Activated CD4-positive, CD25-positive, alpha-beta regulatory T cell treated with anti-CD3 and anti-CD28 coated beads, Interleukin-2, amount 50 U/mL, for 24 hours (primary cell): ENCODE measurements around the gene NEXMIF.
"Not testable (repeated sequence)": the region's sequence is repeated elsewhere in the genome, so short reads cannot be mapped to it uniquely, and the experiment has no call there.

Experiments
- ATAC-seq, 2 donors: fragments of 150-1000 bp; cut with Tn5 transposase; one replicate each; pipeline ENCODE4 v1.10.0; 2021; ENCODE audit warnings: mild to moderate bottlenecking in 1 of 2, moderate library complexity in 1 of 2

NEXMIF gene

DNA sequence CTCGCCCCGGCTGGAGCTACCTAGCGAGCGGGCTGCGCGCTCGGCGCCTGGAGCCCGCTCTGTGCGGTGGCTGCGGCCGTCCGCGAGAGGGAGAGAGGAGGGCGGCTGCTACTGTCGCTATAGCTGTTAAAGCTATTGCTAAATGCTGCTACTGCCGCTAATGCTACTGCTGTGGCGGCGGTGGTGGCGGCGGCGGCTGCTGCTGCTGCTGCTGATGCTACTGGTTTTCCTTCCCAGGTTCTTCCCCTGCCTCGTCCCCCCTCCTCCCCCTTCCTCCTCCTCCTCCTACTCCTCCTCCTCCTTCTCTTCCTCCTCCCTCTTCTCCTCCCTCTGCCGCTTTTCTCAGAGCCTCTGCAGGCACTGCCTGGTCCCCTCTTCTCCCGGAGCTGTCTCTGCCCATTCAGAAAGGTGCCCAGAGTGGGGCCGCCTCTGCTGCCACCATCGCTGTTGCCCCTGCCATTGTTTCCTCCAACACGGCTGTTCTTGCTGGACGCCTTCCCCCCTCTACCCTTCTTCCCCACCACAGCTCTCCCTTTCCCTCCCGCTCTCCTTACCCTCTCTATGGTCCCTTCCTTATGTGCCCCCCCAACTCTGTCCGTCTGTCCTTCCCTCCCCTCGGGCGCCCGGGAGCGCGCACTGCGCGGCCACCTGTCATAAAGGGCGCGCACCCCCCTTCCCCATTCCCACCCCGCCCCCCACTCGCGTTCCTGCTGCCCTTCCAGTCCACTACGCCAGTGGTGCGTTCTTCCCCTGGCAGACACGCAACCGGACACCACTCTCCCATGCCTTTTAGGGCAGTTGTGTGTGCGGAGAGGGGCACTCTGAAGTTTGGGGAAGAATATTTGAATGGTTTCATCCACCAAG, at the start of gene NEXMIF:
Gene NEXMIF (minus strand): TSS at position 228 of the 864 bp plus-strand sequence.
- peak; percentile 46 to 62 for ATAC-seq

DNA sequence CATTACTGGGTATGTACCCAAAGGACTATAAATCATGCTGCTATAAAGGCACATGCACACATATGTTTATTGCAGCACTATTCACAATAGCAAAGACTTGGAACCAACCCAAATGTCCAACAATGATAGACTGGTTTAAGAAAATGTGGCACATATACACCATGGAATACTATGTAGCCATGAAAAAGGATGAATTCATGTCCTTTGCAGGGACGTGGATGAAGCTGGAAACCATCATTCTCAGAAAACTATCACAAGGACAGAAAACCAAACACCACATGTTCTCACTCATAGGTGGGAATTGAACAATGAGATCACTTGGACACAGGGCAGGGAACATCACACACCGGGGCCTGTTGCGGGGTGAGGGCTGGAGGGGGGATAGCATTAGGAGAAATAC, 36.7 kb upstream of the NEXMIF start:
- not testable (repeated sequence) for ATAC-seq

DNA sequence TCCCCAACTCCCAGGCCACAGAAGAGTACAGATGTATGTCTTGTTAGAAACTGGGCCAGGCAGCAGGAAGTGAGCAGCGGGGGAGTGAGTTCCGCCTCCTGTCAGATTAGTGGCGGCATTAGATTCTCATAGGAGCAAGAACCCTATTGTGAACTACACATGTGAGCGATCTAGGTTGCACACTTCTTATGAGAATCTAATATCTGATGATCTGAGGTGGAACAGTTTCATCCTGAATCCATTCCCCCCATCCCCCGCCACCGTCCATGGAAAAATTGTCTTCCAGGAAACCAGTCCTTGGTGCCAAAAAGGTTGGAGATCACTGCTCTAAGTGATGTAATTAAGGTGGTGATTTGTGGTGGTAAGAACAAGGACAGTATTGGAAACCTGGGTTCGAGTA, 24.5 kb upstream of the NEXMIF start:
- ATAC-seq: no peak

DNA sequence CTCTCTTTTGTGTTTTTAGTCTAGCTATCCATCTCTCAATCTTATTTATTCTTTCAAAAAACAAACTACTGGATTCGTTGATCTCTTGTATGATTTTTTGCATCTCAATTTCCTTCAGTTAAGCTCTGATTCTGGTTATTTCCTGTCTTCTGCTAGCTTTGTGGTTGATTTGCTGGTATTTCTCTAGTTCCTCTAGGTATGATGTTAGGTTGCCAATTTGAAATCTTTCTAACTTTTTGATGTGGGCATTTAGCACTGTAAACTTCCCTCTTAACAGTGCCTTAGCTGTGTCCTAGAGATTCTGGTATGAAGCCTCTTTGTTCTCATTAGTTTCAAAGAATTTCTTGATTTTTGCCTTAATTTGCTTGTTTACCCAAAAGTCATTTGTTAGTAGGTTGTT, 15.2 kb upstream of the NEXMIF start:
- no peak for ATAC-seq

DNA sequence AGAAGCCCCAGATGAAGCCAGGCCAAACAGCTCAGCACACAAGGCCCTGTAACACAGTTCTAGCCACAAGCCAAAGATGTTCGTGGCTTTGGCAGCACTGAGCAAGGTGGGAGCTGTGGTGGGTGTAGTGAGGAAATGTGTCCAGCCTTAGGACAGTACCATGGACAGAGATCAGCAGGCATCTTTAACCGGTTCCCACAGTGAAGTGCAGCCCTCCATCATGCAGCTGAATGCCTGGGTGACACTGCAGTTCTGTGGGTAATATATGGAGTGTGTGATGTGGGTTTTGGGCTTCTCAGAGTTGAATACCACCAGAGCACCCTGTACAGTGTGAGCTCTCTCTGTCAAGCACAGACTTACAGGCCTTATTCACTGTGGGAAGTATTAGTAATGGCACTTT, 6.0 kb upstream of the NEXMIF start:
- ATAC-seq: no peak

DNA sequence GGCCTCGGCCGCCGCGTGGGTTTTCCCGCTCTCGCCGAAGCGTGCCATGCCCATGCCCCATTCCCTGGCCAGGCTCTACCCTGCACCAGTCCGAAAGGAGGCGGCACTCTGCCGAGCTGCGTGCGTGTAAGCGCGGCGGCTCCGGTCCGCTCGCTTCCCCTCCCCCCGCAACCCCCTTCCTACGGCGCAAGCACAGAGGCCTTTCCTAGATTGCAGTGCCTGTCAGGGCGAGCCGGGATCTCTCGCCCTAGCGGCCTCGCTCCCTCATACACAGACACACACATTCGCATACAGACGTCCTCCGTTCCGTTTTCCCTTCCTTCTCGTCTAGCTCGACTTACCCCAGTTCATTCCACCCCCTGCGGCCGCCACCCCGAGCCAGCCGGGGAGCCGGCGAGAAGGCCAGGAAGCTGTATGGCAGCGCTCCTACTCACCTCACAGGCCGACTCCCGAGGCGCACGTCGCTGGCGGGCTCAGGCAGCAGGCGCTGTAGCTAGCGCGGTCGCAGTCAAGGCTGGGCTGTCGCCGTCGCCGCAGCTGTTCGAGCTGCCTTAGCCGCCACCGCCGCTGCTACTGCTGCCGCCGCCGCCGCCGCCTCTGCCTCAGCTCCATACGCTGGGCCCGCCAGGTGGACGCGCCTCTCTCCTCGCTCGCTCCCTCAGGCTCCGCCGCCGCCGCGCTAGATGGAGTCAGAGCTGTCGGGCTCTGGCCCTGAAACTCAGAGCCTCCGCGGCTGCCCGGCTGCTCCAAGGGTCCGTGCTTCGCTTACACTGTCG, 615 bp downstream of the NEXMIF start:
- peak; percentile 55 to 67 for ATAC-seq

DNA sequence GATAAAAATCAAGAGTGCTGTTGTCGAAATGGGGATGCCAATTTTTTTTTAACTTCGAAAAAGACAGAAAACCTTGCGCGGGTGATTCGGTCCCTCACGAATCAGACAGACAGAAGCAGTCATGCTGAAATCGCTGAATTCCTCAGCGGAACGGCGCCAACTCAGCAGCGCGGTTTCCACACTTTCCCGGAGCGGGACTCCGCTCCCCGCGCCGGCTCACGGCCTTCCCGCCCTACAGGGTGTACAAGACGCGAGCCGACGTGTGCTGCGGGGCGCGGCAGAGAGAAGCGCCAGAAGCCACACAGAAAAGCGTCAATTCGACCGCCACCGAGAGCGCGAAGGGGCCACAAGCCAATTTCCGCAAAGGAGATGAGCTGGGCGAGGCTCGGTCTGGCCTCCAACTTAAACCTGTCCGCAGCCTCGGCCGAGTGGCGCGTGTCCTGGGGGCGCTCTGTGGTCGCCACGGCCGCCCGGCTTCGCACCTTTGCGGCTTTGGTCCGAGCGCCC, 1.3 kb downstream of the NEXMIF start:
- no peak for ATAC-seq

DNA sequence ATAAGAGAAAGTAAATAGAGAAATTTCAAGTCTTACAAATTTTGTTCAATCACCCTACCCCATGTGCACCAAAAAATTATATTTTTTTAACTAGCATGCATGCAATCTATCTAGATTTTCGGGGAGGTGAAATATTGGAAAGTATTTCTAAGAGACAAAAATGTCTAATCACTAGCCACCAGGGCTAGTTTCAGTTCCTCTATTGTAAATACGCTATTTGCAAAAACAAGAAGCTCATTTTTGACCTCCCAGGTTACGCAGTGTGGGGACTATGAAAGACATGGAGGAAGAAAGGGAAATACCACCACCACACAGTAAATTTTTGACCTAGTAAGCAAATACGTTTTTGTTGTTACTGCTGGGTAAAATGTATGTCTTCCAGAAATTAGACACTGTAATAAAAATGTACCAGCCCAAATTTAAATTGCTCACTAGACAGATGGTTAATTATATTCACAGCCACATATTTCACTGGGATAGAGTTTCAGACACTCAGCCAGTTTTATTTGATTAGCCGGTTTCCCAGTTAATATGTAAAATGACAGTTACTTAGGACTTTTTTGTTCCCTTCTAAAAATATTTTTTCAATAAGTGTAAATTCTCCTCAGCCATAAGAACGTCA, 2.2 kb downstream of the NEXMIF start:
- no peak for ATAC-seq

DNA sequence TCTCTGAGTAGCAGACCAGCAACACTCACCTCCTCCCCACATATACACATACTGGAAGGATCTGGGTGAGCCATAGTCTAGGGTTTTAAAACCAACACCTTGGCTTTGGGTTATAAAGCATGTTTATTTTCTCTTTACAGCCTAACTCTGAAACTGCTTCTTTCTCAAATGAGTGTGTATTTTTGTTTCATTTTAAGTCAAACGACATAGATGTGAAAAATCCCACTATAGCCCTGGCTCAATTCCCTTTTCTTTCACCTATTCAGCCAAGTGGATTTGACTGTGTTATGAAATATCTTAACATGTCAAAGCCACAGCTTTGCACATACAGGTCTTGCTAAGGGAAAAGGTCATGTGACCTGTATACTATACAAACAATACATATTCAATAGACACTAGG, 13.8 kb downstream of the NEXMIF start:
- ATAC-seq: no peak

DNA sequence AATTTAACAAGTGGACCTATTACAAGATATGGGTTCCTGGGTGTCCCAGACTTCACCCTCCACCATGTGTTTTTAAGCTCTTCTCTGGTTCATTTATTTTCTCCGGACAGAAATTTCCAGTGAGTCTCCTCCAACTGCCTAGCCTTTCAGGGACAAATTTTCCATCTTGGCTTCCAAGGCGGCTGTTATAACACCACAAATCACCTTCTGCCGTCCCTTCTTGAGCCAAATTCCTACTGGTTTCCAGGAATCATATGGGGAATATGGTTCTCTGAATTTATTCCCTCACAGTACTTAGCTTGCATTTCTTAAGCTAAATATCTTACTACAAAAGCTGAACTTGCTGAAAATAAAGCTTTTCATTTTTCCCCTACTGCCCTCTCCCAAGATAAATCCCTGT, 18.8 kb downstream of the NEXMIF start:
- ATAC-seq: no peak

DNA sequence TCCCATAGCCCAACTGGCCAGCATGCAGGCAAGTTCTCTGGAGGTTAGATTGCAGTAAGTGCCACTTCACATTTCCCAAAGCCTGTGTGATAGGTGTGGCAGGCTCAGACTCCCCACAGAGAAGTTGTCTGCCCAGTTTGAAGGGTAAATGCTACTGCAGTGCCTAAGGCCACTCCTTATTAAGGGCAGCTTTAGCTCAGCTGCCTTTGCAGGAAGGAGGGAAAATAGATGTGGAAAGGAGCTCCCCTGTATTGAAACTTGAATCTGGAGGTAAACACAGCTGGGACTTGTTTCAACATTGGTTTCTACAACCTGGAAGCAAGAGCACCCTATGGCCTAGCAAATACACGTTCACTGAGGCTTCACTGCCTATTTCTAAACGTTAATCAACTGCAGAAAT, 22.4 kb downstream of the NEXMIF start:
- no peak for ATAC-seq

DNA sequence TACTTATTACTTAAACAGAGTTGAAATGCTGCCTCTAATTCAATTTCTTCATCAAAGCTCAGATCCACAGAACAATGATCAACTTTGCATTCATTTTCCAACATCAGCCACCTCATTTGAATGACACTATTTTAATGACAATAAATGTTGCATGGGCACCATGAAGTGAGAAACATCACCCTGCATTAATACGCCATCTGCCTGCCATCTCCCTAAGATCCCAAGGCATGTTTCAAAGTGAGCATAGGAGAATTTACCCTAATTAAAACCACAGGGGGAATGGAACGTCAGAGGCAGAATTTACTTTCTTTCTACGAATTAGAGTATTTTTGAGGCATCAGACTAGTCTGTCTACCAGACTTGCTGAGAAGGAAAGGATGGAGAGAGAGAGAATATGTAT, 32.7 kb downstream of the NEXMIF start:
- ATAC-seq: no peak

DNA sequence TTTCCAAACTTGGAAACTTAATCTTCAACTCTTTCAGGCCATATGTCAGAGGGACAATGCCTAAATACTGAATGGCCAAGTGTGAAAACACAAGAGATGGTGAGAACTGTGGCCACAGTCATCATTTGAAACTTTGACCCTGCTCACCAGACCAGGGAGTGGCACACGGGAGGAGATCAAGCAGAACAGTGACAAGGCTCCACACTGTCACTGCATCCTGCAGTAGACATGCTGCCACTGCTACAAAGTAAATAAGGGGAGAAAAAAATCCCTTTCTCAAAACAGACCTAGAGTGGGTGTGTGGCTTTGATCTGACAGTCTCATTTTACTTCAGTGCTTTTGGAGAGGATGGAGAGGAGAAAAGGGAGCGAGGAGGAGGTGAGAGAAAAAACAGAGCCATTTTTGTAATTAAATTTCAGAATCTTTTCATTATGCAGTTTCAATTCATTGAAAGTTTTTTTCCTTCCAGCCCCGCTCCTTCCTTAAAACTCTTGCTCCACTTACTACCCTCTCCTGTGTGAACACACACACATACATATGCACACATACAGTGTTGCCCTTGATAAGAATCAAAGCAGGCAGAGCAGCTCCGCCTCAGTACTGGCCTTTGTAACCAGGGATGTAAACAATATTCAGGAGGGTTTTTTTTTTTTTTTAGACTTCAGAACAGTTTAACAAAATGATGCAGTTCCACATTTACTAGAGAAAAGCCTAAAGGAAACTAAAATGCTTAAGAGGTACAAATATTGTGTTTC, 34.4 kb downstream of the NEXMIF start:
- ATAC-seq: no peak

DNA sequence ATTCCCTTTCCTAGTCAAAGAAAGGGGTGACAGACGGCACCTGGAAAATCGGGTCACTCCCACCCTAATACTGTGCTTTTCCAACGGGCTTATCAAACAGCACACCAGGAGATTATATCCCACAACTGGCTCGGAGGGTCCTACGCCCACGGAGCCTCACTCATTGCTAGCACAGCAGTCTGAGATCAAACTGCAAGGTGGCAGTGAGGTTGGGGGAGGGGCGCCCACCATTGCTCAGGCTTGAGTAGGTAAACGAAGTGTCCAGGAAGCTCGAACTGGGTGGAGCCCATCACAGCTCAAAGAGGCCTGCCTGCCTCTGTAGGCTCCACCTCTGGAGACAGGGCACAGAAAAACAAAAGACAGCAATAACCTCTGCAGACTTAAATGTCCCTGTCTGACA, 42.9 kb downstream of the NEXMIF start:
- not testable (repeated sequence) for ATAC-seq

DNA sequence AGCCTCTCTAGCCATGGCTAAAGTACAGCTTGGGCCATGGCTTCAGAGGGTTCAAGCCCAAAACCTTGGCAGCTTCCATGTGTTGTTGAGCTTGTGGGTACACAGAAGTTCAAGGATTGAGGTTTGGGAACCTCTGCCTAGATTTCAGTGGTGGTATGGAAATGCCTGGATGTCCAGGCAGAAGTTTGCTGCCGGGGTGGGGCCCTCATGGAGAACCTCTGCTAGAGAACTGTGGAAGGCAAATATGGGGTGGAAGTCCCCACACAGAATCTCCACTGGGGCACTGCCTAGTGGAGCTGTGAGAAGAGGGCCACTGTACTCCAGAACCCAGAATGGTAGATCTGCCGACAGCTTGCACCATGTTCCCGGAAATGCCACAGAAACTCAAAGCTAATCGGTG, 59.5 kb downstream of the NEXMIF start:
- no peak for ATAC-seq

DNA sequence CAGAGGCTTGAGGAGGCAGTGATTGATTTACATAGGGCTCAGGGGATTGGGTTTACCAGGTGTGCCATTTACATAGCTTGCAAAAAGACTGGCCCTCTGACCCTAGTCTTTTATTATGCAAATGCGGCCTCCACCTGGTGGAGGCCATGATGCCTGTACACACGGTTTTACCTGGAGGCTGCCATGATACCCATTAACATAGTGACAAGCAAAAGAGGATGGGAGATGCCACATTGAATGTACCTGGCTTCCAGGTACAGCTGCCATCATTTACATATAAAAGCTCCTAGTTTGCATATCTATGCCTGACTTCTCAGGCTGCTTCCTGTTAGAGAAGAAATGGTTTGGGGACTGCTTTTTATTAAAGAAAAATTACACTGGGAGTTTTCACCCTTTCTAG, 72.0 kb downstream of the NEXMIF start:
- no peak for ATAC-seq

DNA sequence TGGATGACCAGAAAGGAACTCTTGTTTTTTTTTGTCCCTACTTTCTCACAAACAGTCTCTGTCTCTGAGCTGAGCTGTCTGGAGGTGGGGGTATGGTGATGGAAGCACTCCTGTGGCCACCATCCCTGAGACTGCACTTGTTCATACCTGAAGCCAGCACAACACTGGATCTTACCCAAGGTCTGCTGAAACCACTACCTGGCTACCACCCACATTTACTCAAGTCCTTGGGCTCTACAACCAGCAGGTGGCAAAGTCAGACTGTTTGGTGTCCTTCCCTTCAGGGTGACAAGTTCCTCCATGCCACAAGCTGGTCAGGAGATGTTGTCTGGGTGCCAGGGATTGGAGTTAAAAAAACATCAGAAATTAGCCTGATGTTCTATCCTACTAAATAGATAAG, 89.7 kb downstream of the NEXMIF start:
- no peak for ATAC-seq

DNA sequence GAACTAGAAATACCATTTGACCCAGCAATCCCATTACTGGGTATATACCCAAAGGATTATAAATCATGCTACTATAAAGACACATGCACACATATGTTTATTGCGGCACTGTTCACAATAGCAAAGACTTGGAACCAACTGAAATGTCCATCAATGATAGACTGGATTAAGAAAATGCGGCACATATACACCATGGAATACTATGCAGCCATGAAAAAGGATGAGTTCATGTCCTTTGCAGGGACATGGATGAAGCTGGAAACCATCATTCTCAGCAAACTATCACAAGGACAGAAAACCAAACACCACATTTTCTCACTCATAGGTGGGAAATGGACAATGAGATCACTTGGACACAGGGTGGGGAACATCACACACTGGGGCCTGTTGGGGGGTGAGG, 105.5 kb downstream of the NEXMIF start:
- not testable (repeated sequence) for ATAC-seq

DNA sequence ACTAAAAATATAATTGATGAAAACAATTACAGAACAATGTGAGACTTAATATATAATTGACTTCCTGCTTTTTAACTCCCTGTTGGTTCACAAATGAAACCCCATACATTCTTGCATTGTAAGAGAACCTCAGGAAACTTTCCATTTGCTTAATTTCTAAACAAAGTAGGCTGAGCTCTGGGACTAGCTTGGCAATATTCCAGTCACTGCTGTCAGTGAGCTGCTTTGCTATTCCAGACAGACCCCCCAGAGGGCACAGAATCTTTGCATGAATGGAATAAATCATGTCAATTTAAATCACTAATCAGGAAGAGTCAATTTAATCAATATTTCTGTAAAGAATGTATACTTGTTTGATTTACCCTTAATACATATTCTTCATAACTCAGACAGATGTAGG, 110.6 kb downstream of the NEXMIF start:
- no peak for ATAC-seq

DNA sequence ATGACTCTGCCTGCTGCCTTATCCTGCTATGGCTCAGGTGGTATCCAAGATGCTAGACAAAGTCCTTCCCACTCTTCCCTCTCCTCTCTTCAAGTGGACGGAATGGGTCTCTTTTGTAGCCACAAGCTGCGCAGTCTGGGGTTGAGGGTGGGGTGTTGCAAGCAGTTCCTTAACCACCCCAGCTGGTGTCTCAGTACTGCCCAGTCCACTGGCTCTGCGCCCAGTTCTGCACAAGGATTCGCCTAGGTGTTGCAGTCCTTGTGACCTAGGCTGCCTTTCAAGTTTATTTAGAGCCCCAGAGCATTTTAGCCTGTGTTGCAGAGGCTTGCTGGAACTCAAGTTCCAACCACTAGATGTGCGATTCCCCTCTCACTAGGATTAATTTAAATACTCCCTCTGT, 120.7 kb downstream of the NEXMIF start:
- ATAC-seq: no peak

DNA sequence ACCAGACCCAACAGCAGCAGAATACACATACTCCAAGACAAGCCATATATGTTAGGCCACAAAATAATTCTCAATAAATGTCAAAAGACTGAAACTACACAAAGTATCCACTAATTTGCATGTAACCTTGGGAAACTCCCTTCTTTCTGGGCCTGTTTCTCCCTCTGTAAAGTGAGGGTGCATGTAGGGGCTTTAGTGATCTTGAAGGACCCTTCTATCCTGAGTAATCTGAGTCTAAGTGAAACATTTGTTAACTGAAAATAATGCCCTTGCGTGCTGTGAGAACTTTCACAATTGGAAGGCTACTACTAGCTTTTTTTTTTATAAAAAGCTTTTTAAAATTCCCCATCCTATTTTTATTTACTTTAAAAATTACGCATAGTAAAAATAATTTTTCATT, 125.2 kb downstream of the NEXMIF start:
- no peak for ATAC-seq

DNA sequence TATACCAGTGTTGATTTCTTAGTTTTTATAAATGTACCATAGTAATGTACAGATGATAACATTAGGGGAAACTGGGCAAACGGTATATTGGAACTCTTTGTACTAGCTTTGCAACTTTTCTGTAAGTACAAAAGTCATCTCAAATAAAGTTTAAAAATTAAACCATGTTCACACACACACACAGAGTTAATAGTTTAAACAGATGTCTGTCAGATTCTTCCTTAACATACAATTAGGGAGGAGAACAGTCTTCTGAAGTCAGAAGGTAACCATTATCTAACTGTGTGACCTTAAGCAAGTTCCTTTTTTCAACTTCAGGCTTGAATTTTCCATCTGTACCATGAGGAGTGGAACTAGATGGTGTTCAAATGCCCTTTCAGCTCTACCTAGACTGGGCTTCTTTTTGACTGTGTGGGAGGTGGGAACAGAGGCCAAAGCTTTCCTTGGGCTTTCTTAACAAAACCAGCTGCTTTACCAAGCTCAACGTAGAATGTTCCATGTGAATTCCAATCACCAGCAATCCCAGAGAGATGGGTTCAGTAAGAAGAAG, 127.8 kb downstream of the NEXMIF start:
- ATAC-seq: no peak
